Aorta (tissue), 5 donors: Measurements from ENCODE around the gene WNT11. TPM values are rescaled to one million over a fixed set of nuclear protein-coding genes. Genes with fewer than 3 reads are reported as not detected.
A peak's percentile ranks its signal among the peaks of the same experiment; 100 is the strongest.

Experiments used
- ATAC-seq: fragments of 200-7000 bp; cut with Tn5 transposase; one replicate; pipeline ENCODE4 v1.9.1; 2022; ENCODE audit warnings: moderate library complexity; ENCODE audit not compliant: low FRiP score
- DNase-seq, 2 donors: peaks; one replicate each; pipeline ENCODE4 v3.0.0-alpha.2; 2020
- H3K27ac ChIP-seq, 2 donors: one replicate each; pipeline ENCODE4 v1.5.1; 2013; ENCODE audit warnings: low read length in 2 of 2, mild to moderate bottlenecking in 2 of 2, moderate library complexity in 2 of 2, control low read depth in 1 of 2, inconsistent platforms in 1 of 2, low read depth in 1 of 2
- H3K27me3 ChIP-seq, 2 donors: one replicate each; pipeline ENCODE4 v1.6.1; 2013; ENCODE audit warnings: control low read depth in 1 of 2, low read length in 1 of 2, mild to moderate bottlenecking in 1 of 2, moderate library complexity in 1 of 2; ENCODE audit not compliant: insufficient read depth in 2 of 2, control insufficient read depth in 1 of 2
- H3K36me3 ChIP-seq, 2 donors: one replicate each; pipeline ENCODE4 v1.6.1; 2013; ENCODE audit warnings: control low read depth in 1 of 2, low read length in 1 of 2, mild to moderate bottlenecking in 1 of 2; ENCODE audit not compliant: insufficient read depth in 2 of 2, control insufficient read depth in 1 of 2
- H3K4me1 ChIP-seq, 2 donors: one replicate each; pipeline ENCODE4 v1.6.1; 2013; ENCODE audit warnings: low read length in 2 of 2, control low read depth in 1 of 2, mild to moderate bottlenecking in 1 of 2, moderate library complexity in 1 of 2; ENCODE audit not compliant: insufficient read depth in 2 of 2, control insufficient read depth in 1 of 2
- H3K4me3 ChIP-seq, 2 donors: one replicate each; pipeline ENCODE4 v1.5.1; 2013; ENCODE audit warnings: low read length in 2 of 2, control low read depth in 1 of 2, mild to moderate bottlenecking in 1 of 2
- H3K9me3 ChIP-seq: one replicate; pipeline ENCODE4 v1.6.1; 2013; ENCODE audit warnings: mild to moderate bottlenecking, low read length; ENCODE audit not compliant: control insufficient read depth
- WGBS, 2 donors: extraction: QIAGEN DNeasy Blood & Tissue Kit; methylation state at CpG; one replicate each; pipeline ENCODE4 v1.1.7; 2013; 5-methylcytosine and 5-hydroxymethylcytosine counted together
- intact Hi-C, 2 donors: fragments of 100-400 bp; cut with DNase I; formaldehyde crosslinking; loops; one replicate each; pipeline versions ENCODE4 v1.14.2 to v1.15.0; 2022
- polyA plus RNA-seq, 2 donors: library from polyadenylated mRNA; stranded (reverse); fragments of 200-250 nt; gene quantifications; one replicate each; pipeline ENCODE4 v1.2.3, GENCODE V29; 2013
- total RNA-seq, 2 donors: library from RNA; stranded (reverse); fragmentation: NEBNext Ultra II Directional; extraction: Animal tissue kit (Norgen Biotek cat#: 25700); gene quantifications; one replicate each; pipeline ENCODE4 v1.2.1, GENCODE V29; 2021
- donor health status: healthy with polysubstance abuse.
- donor health status: Bipolar disorder and iron deficiency.
- donor health status: DM: no; HTN: no; CAD: no.
- donor health status: DM: no; HTN: no; CAD: no.
- donor health status: DM: yes; HTN: yes; CAD: no.

WNT11 gene
- total and polyA plus RNA-seq, 4 donors, result 0.25 to 30.0 (median 4.1) TPM

DNA sequence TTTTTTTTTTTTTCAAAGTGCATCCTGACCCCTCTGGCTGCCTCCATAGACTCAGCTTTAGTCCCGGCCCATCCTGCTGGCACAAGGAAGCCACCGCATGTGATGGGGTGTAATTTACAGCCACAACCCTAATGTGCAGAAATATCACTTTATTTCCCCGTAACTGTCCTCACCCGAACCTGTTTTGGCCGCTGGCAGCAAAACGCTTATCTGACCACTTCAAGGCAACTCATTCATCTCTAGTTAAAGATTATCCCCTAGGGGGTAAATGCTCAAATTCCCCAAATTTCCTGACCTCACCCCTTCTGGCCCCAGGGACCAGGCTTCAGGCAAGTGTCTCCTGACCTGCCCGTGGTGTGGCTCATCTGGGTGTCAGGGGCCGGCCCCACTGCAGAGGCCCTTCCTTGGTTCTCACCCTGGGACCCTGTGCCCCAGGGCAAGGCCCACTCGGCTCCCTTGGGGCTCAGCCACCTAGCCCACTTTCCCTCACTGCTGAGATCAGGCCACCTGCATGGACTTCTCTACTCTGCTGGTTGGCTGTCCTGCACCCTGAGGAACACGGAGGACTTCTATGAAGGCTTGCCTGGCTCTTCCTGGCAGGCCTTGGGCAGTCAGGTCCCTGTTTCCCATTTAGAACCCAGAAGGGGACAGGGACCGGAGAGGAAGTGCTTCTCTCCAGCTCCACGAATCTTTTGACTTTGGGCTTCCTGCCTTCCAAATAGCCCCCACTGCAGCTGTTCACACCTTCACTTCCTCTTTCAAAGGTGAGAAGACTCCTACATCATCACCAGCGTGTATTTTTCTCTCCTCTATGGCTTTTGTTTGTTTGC lies 53.3 kb downstream of the WNT11 start:
- no peak for ATAC-seq
- Histone ChIP-seq H3K27me3 (no peaks in the 10 kb centered on the region), H3K27ac (no peak overlapping the region), H3K9me3 (no peaks in the 10 kb centered on the region), H3K36me3 (no peaks in the 10 kb centered on the region), H3K4me1 (no peaks in the 10 kb centered on the region), H3K4me3 (no peak overlapping the region)
- WGBS, 2 donors, result 76 to 80% methylated on average over 13 of the region's 13 CpGs
- no peak for DNase-seq
- intact Hi-C loops, result loop anchor here (1.0 to 10.0 kb wide), 4 partner anchors 257 to 351 kb away; no protein-coding TSS in a partner anchor

DNA sequence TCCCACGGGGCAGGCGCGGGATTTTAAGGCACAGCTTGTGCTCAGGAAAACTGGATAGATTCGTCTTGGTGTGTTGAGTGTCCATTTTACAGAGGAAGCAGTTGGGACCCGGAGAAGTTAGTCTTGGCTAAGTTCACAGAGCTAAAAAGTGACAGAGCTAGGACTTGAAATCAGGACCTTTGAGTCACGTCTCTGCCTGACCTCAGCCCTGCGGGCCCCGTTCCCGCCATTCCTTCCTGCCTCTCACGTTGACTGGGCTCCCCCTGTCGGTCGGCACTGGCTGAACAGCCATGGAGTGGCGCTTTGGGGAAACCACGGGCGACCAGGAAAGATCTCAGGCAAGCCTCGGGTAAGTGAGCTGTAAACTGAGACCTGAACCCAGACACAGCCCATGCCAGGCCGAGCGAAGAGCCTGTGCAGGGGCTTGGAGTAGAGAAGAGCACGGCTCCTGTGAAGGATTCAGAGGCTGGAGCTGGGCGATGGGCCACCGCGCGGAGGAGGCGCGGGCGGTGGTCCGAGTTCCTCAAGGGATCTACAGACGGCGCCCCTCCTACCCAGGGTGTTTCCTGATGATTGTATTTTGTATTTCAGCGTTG lies 54.1 kb downstream of the WNT11 start:
- WGBS, 2 donors, result 10 to 11% methylated on average over 30 of the region's 30 CpGs
- ATAC-seq, result peak; percentile 92
- H3K9me3 ChIP-seq, result no peaks in the 10 kb centered on the region

DNA sequence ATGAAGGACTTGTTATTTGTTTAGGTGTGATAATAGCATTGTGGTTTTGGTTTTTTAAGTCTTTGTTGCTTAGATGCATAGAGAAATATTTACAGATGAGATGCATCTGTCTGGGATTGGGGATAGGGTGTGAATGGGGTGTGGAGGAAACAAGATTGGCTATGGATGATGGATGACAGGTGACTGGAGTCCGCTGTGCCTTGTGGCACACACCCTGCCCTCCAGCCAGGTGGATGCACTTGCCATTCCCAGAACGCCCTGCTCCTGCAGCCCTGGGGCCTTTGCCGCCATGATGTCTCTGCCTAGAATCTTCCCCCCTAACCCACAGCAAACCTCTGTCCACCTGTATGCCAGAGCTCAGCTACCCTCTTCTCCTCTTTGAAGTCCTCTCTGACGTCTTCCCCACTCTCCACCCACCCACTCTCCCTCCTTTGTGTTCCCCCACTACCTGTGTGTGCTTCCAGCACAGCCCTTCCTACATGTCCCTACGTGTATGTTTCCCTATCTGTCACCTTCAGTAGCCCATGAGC lies 54.7 kb downstream of the WNT11 start:
- DNase-seq (peak in 1 of 2 donors; percentile 71), ATAC-seq (no peak)
- 75 to 80% methylated on average over 5 of the region's 5 CpGs for WGBS, 2 donors
- H3K36me3 ChIP-seq, result no peaks in the 10 kb centered on the region
- no peak overlapping the region for H3K4me3 ChIP-seq
- no peaks in the 10 kb centered on the region for H3K27me3 ChIP-seq
- H3K9me3 ChIP-seq, result no peaks in the 10 kb centered on the region
- intact Hi-C loops, result loop anchor here (1.0 to 10.0 kb wide), 4 partner anchors 255 to 349 kb away; no protein-coding TSS in a partner anchor
- H3K27ac ChIP-seq, result no peak overlapping the region
- H3K4me1 ChIP-seq, result no peaks in the 10 kb centered on the region

More for the DNA sequence above, 54.1 kb downstream of the WNT11 start:
- intact Hi-C loops, result loop anchor here (1.0 to 10.0 kb wide), 4 partner anchors 256 to 350 kb away; no protein-coding TSS in a partner anchor
- Histone ChIP-seq H3K27ac (no peak overlapping the region), H3K36me3 (no peaks in the 10 kb centered on the region), H3K4me1 (no peaks in the 10 kb centered on the region), H3K4me3 (no peak overlapping the region), H3K27me3 (no peaks in the 10 kb centered on the region)
- DNase-seq, result peak; percentile 93 to 97

DNA sequence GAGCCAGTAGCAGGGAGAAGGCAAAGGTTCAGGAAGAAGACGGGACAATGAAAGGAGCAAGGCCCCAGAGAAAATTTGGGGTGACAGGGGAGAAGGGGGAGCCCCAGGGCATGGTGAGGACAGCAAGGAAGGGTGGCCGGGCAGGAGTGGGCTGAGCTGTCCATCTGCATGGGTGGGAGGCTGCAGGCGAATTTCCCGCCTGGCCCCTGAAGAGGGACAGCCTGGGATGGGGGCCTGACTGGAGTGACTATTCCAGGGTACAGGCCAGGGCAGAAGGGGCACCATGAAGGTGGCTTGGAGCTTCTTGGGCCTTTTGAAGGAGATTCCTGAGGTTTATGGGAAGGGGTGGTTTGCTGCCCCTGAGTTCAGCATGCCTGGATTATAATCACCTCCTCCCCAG lies 56.2 kb downstream of the WNT11 start:
- WGBS, 2 donors, result 98 to 99% methylated on average over 4 of the region's 4 CpGs
- ATAC-seq (no peak), DNase-seq (no peak)
- Histone ChIP-seq H3K4me3 (no peak overlapping the region), H3K27ac (no peak overlapping the region), H3K36me3 (no peaks in the 10 kb centered on the region), H3K27me3 (no peaks in the 10 kb centered on the region), H3K4me1 (no peaks in the 10 kb centered on the region), H3K9me3 (no peaks in the 10 kb centered on the region)
- intact Hi-C loops, result loop anchor here (5.0 to 10.0 kb wide), 2 partner anchors 345 to 348 kb away; no protein-coding TSS in a partner anchor

DNA sequence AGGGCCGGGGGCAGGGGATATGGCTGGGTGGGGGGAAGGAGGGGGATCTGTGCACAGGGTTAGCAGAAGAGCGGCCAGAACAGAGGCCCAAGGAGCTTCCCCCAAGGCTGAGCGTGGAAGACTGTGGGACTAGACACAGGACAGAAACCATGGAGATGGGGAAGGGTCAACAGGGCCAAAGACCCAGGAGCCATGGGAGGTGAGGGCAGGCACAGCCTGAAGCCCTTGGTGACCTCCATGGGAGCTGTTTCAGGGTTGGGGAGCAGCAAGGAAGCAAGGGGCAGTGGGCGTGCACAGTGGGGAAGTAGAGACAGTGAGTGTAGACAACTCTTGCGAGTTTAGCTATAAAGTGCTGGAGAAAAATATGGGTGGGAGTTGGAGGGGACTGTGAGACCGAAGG lies 56.6 kb downstream of the WNT11 start:
- Histone ChIP-seq H3K9me3 (no peaks in the 10 kb centered on the region), H3K4me3 (no peak overlapping the region), H3K27me3 (no peaks in the 10 kb centered on the region), H3K4me1 (no peaks in the 10 kb centered on the region), H3K36me3 (no peaks in the 10 kb centered on the region), H3K27ac (no peak overlapping the region)
- ATAC-seq, result no peak
- intact Hi-C loops, result loop anchor here (5.0 to 10.0 kb wide), 2 partner anchors 345 to 347 kb away; no protein-coding TSS in a partner anchor
- 91 to 100% methylated on average over 6 of the region's 6 CpGs for WGBS, 2 donors
- peak in 1 of 2 donors; percentile 69 for DNase-seq

DNA sequence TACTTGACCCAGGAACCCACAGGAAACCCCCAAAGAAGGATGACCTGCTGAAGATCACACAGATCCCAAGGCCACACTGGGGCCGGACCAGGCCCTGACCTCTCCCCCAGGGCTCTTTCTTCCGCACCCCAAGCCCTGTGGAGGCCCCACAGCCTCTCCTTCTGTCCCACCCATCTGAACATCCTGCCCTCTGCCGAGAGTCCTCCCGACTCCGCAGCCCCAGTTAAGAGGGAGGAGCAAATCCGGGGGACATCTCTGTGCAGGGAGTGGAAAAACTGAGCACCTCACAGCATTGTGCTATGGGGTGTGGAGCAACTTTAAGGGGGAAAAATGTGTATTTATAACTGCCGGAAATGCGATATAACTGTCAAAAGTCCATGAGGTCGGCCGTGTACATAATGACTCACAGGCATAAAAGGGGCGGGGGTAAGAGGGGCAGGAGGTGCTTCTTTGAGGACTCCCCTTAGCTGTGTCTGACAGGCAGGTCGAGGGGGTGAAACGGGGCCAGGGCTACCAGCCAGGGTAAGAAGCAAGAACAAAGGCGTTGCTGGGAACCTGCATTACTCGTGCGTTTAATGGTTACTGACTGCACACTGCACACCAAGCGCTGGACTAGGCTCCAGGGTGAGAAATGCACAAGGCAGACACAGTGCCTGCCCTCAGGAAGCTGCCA lies 57.2 kb downstream of the WNT11 start:
- WGBS, 2 donors, result 73 to 76% methylated on average over 16 to 17 of the region's 17 CpGs
- H3K4me1 ChIP-seq, result no peaks in the 10 kb centered on the region
- ATAC-seq, result no peak

DNA sequence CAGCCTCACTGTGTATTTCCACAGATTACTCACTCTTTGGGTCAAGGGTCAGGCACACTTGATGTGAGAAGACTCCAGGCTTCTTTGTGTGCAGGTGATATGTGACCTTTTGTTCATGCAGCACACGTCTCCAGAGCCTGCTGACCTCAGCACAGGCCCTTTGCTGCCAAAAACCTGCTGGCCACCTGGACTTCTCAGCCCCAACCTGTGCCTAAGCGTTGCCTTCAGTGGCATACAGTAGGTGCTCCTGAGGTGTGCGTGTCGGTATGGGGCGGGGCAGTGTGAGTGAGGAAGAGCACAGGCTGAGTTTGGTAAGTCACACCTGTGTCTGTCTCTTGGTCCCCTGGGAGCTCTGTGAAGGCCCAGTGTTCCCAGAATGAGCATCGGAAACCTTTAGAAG lies 58.1 kb downstream of the WNT11 start:
- intact Hi-C loops, result no loop called here
- DNase-seq (no peak), ATAC-seq (no peak)
- Histone ChIP-seq H3K9me3 (no peaks in the 10 kb centered on the region), H3K36me3 (no peaks in the 10 kb centered on the region), H3K27me3 (no peaks in the 10 kb centered on the region), H3K27ac (no peak overlapping the region), H3K4me1 (no peaks in the 10 kb centered on the region), H3K4me3 (no peak overlapping the region)
- WGBS, 2 donors, result 94 to 95% methylated on average over 6 of the region's 6 CpGs

More for the DNA sequence above, 57.2 kb downstream of the WNT11 start:
- H3K4me3 ChIP-seq, result no peak overlapping the region
- H3K27ac ChIP-seq, result no peak overlapping the region
- no peaks in the 10 kb centered on the region for H3K27me3 ChIP-seq
- no peaks in the 10 kb centered on the region for H3K9me3 ChIP-seq
- H3K36me3 ChIP-seq, result no peaks in the 10 kb centered on the region
- peak in 1 of 2 donors; percentile 68 for DNase-seq
- intact Hi-C loops, result no loop called here

DNA sequence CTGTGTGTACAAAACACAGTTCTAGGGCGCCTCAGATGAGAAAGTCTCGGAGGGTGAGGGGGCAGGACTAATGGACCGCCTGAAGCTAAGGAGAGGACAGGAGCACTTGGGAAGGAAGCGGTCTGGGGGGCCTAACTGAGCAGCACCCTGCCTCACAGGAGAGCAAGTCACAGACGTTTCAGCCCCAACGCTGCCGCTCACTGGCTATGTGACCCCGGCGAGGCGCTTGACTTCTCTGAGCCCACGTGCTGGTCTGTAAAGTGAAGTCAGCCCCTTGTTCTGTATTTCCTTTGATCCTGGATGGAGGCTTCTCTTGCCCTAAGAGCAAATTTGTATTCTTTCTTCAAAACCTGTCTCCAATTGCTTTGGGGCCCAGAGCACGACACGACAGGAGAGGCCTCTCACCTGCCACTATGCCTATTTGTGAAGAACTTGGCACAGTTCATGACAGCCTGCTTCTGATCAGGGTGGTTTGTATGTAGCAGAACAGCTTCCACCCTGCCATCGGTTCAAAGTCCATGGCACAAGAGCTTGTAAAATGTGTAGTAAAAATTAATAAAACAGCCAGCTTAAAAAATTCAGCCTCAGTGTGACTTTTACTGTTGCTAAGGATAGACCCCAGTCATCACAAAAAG lies 59.1 kb downstream of the WNT11 start:
- no peaks in the 10 kb centered on the region for H3K27me3 ChIP-seq
- no peaks in the 10 kb centered on the region for H3K9me3 ChIP-seq
- ATAC-seq (no peak), DNase-seq (peak in 1 of 2 donors; percentile 62)
- intact Hi-C loops, result no loop called here
- H3K27ac ChIP-seq, result no peak overlapping the region
- WGBS, 2 donors, result 86 to 87% methylated on average over 14 of the region's 14 CpGs
- no peaks in the 10 kb centered on the region for H3K4me1 ChIP-seq
- no peak overlapping the region for H3K4me3 ChIP-seq
- no peaks in the 10 kb centered on the region for H3K36me3 ChIP-seq
